Uterus (tissue), 2 donors: ENCODE data around the gene MPPED1.

Experiments used
- POLR2A ChIP-seq, 2 donors: fragments of 450-650 bp; IDR thresholded peaks; one replicate each; pipeline ENCODE4 v1.6.1; 2016; ENCODE audit warnings: antibody characterized with exemption in 2 of 2, mild to moderate bottlenecking in 1 of 2, moderate library complexity in 1 of 2
- TF ChIP-seq, protein P1 (sequence below), 4 experiments: fragments of 200-600 bp in 2 of 4; fragments of 450-650 bp in 2 of 4; sonication (generic) in 2 of 4; IDR thresholded peaks; one replicate each; pipeline ENCODE4 v1.5.1; 2016 to 2019; ENCODE audit warnings: antibody characterized with exemption in 4 of 4, mild to moderate bottlenecking in 2 of 4, moderate library complexity in 1 of 4

DNA sequence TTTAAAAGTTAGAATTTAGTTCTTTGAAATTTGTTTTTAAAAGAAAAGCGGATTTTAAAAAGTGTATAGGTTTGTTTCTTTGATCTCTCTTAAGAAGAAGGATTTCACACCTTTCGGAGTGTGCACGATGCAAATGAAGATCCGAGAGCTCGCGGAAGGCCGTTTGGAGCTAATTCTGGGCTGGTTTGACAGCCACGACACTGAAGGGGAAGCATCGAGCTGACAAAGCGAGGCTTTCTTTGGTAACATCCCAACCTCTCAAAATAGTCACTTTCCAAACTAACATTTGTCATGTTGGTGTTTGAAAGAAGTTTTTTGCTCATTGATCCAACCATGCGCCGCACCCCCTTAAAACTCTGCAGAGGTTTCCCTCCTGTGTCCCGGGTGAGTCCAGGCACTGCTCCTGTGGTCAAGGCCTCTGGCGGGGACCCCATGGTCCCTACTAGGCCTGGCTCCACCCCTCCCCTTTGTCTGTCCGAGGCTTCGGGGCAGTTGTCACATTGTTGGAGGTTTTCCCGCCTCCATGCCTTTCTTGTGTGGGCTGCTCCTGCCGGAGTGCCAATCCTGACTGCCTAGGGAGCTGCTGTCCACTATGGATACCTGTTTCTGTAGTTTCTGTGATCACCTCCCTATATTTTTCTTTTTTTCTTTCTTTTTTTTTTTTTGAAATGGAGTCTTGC lies 39.7 kb downstream of the MPPED1 start:
- TF ChIP-seq, protein P1, sequence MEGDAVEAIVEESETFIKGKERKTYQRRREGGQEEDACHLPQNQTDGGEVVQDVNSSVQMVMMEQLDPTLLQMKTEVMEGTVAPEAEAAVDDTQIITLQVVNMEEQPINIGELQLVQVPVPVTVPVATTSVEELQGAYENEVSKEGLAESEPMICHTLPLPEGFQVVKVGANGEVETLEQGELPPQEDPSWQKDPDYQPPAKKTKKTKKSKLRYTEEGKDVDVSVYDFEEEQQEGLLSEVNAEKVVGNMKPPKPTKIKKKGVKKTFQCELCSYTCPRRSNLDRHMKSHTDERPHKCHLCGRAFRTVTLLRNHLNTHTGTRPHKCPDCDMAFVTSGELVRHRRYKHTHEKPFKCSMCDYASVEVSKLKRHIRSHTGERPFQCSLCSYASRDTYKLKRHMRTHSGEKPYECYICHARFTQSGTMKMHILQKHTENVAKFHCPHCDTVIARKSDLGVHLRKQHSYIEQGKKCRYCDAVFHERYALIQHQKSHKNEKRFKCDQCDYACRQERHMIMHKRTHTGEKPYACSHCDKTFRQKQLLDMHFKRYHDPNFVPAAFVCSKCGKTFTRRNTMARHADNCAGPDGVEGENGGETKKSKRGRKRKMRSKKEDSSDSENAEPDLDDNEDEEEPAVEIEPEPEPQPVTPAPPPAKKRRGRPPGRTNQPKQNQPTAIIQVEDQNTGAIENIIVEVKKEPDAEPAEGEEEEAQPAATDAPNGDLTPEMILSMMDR (IDR thresholded peaks at IDR 0.05) = no peak
- no peak for TF ChIP-seq POLR2A (IDR thresholded peaks at IDR 0.05)
